Fibroblast of lung (primary cell): ENCODE measurements around the gene PABPC1L.

Experiments
- CTCF ChIP-seq, 2 donors: IDR thresholded peaks in 1 of 2; conservative IDR thresholded peaks in 1 of 2; 1 replicate in 1 of 2; 2 replicates in 1 of 2; pipeline ENCODE4 v1.5.1; 2011 to 2012; ENCODE audit warnings: low read length in 2 of 2, control low read depth in 1 of 2, inconsistent platforms in 1 of 2, low read depth in 1 of 2, mild to moderate bottlenecking in 1 of 2
- EZH2 ChIP-seq: IDR thresholded peaks from 2 replicates; pipeline ENCODE4 v1.5.1; 2012; ENCODE audit warnings: low read length, control low read depth, mild to moderate bottlenecking; ENCODE audit errors: missing control alignments

GRCh38 chr20:44981736-44982406 lies 72.0 kb downstream of the PABPC1L start:
- no peak for TF ChIP-seq CTCF (conservative IDR thresholded peaks at IDR 0.05 in 1 of 2, IDR thresholded peaks at IDR 0.05 in 1 of 2; ENCODE audit: low read depth in 1 of 2, low read length in 2 of 2)
- no peak for TF ChIP-seq EZH2
